Measurements from ENCODE around the gene DHX58. TPM values are rescaled to one million over a fixed set of nuclear protein-coding genes. Genes with fewer than 3 reads are reported as not detected.

DHX58 gene
- total and polyA plus RNA-seq, 4 donors: 6.7 to 19.7 (median 8.8) TPM

GRCh38 chr17:42120161-42120769 is 7.8 kb upstream of the DHX58 start:
- Histone ChIP-seq H3K4me1 (ENCODE audit: control insufficient read depth, insufficient read depth, low read length) (peaks cover 32% of the 10 kb centered on the region), H3K9me3 (ENCODE audit: control insufficient read depth, insufficient read depth, low read length) (no peaks in the 10 kb centered on the region), H3K27ac (ENCODE audit: low read depth, low read length) (no peak overlapping the region), H3K4me3 (ENCODE audit: low read depth, low read length) (peak overlapping the region; percentile 40), H3K27me3 (ENCODE audit: control insufficient read depth, insufficient read depth, low read length) (no peaks in the 10 kb centered on the region), H3K36me3 (ENCODE audit: control insufficient read depth, insufficient read depth, low read length) (peaks cover 59% of the 10 kb centered on the region)
- DNase-seq (ENCODE audit: low read depth in 4 of 6, low spot score in 6 of 6): no peak
- 65% methylated on average over 6 of the region's 7 CpGs for WGBS (ENCODE audit: insufficient coverage)

GRCh38 chr17:42119301-42119700 is 6.8 kb upstream of the DHX58 start:
- no peak overlapping the region for H3K4me3 ChIP-seq (ENCODE audit: low read depth, low read length)
- no peak overlapping the region for H3K27ac ChIP-seq (ENCODE audit: low read depth, low read length)
- no peak for DNase-seq (ENCODE audit: low read depth in 4 of 6, low spot score in 6 of 6)
- H3K27me3 ChIP-seq (ENCODE audit: control insufficient read depth, insufficient read depth, low read length): no peaks in the 10 kb centered on the region
- peaks cover 66% of the 10 kb centered on the region for H3K36me3 ChIP-seq (ENCODE audit: control insufficient read depth, insufficient read depth, low read length)
- 93% methylated on average over 18 of the region's 18 CpGs for WGBS (ENCODE audit: insufficient coverage)
- H3K4me1 ChIP-seq (ENCODE audit: control insufficient read depth, insufficient read depth, low read length): peaks cover 32% of the 10 kb centered on the region
- no peaks in the 10 kb centered on the region for H3K9me3 ChIP-seq (ENCODE audit: control insufficient read depth, insufficient read depth, low read length)

GRCh38 chr17:42118545-42118944 is 6.0 kb upstream of the DHX58 start:
- no peak overlapping the region for H3K27ac ChIP-seq (ENCODE audit: low read depth, low read length)

DNA sequence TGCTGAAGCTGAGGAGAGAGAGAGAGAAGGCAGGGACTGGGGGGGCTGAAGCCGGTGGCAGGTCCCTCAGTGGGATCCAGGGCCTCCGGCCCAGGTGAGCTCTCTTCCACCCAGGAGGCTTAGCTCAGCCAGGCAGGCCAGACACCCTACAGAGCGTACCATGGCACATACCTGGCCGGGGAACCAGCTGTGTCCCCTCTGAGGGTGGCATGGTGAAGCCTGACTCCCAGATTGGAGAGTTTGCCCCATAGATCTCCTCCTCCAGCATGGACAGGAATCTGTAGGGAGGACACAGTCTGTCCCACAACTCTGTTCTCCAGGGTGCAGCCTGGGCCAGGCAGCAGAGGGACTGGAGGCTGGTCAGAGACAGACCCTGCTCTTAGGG is 5.6 kb upstream of the DHX58 start:
- no peak overlapping the region for H3K4me3 ChIP-seq (ENCODE audit: low read depth, low read length)
- peaks cover 32% of the 10 kb centered on the region for H3K4me1 ChIP-seq (ENCODE audit: control insufficient read depth, insufficient read depth, low read length)
- H3K27me3 ChIP-seq (ENCODE audit: control insufficient read depth, insufficient read depth, low read length): no peaks in the 10 kb centered on the region
- H3K9me3 ChIP-seq (ENCODE audit: control insufficient read depth, insufficient read depth, low read length): no peaks in the 10 kb centered on the region
- H3K27ac ChIP-seq (ENCODE audit: low read depth, low read length): no peak overlapping the region
- 85% methylated on average over 4 of the region's 4 CpGs for WGBS (ENCODE audit: insufficient coverage)
- peaks cover 75% of the 10 kb centered on the region for H3K36me3 ChIP-seq (ENCODE audit: control insufficient read depth, insufficient read depth, low read length)
- no peak for DNase-seq (ENCODE audit: low read depth in 4 of 6, low spot score in 6 of 6)

More at GRCh38 chr17:42118545-42118944, 6.0 kb upstream of the DHX58 start:
- Histone ChIP-seq H3K4me3 (ENCODE audit: low read depth, low read length) (no peak overlapping the region), H3K9me3 (ENCODE audit: control insufficient read depth, insufficient read depth, low read length) (no peaks in the 10 kb centered on the region), H3K36me3 (ENCODE audit: control insufficient read depth, insufficient read depth, low read length) (peaks cover 74% of the 10 kb centered on the region), H3K4me1 (ENCODE audit: control insufficient read depth, insufficient read depth, low read length) (peaks cover 32% of the 10 kb centered on the region), H3K27me3 (ENCODE audit: control insufficient read depth, insufficient read depth, low read length) (no peaks in the 10 kb centered on the region)
- 96% methylated on average over 2 of the region's 2 CpGs for WGBS (ENCODE audit: insufficient coverage)
- DNase-seq (ENCODE audit: low read depth in 4 of 6, low spot score in 6 of 6): no peak

- 91% methylated on average over 30 of the region's 30 CpGs for WGBS (ENCODE audit: insufficient coverage)
- H3K27ac ChIP-seq (ENCODE audit: low read depth, low read length): no peak overlapping the region
- peaks cover 75% of the 10 kb centered on the region for H3K36me3 ChIP-seq (ENCODE audit: control insufficient read depth, insufficient read depth, low read length)
- no peaks in the 10 kb centered on the region for H3K27me3 ChIP-seq (ENCODE audit: control insufficient read depth, insufficient read depth, low read length)
- DNase-seq (ENCODE audit: low read depth in 4 of 6, low spot score in 6 of 6): no peak
- no peaks in the 10 kb centered on the region for H3K9me3 ChIP-seq (ENCODE audit: control insufficient read depth, insufficient read depth, low read length)
- peaks cover 34% of the 10 kb centered on the region for H3K4me1 ChIP-seq (ENCODE audit: control insufficient read depth, insufficient read depth, low read length)
- no peak overlapping the region for H3K4me3 ChIP-seq (ENCODE audit: low read depth, low read length)
Measured at GRCh38 chr17:42117397-42118125, 5.0 kb upstream of the DHX58 start.

GRCh38 chr17:42116705-42117396 is 4.3 kb upstream of the DHX58 start:
- DNase-seq (ENCODE audit: low read depth in 4 of 6, low spot score in 6 of 6): peak in 4 of 6 donors; percentile 67 to 95 (median 87)
- H3K27ac ChIP-seq (ENCODE audit: low read depth, low read length): no peak overlapping the region
- 43% methylated on average over 16 of the region's 18 CpGs for WGBS (ENCODE audit: insufficient coverage)
- peaks cover 69% of the 10 kb centered on the region for H3K36me3 ChIP-seq (ENCODE audit: control insufficient read depth, insufficient read depth, low read length)
- peaks cover 33% of the 10 kb centered on the region for H3K4me1 ChIP-seq (ENCODE audit: control insufficient read depth, insufficient read depth, low read length)
- H3K27me3 ChIP-seq (ENCODE audit: control insufficient read depth, insufficient read depth, low read length): no peaks in the 10 kb centered on the region
- H3K9me3 ChIP-seq (ENCODE audit: control insufficient read depth, insufficient read depth, low read length): no peaks in the 10 kb centered on the region
- no peak overlapping the region for H3K4me3 ChIP-seq (ENCODE audit: low read depth, low read length)

DNA sequence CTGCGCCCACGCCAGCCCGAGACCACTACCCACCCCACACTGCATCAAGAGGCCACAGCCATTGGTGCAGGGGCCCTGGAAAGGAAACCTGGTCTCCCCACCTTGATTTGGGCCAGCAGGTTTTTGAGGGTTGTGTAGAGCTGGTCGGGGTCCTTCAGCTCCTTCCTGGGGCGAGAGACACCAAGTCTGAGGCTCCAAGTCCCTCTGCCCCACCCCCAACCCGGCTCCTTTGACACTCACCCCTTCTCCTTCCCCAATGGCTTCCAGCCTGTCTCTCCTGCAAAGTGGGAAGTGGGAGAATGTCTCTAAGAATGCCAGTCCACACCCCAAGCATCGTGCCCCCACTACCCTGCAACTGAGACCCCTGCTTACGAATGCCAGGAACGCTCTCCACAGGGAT is 1.6 kb upstream of the DHX58 start:
- Histone ChIP-seq H3K27me3 (ENCODE audit: control insufficient read depth, insufficient read depth, low read length) (no peaks in the 10 kb centered on the region), H3K9me3 (ENCODE audit: control insufficient read depth, insufficient read depth, low read length) (no peaks in the 10 kb centered on the region), H3K27ac (ENCODE audit: low read depth, low read length) (no peak overlapping the region), H3K36me3 (ENCODE audit: control insufficient read depth, insufficient read depth, low read length) (peaks cover 64% of the 10 kb centered on the region), H3K4me3 (ENCODE audit: low read depth, low read length) (no peak overlapping the region), H3K4me1 (ENCODE audit: control insufficient read depth, insufficient read depth, low read length) (peaks cover 21% of the 10 kb centered on the region)
- WGBS (ENCODE audit: insufficient coverage): 92% methylated on average over 5 of the region's 9 CpGs
- no peak for DNase-seq (ENCODE audit: low read depth in 4 of 6, low spot score in 6 of 6)

GRCh38 chr17:42113293-42114069 is 967 bp upstream of the DHX58 start:
- Histone ChIP-seq H3K9me3 (ENCODE audit: control insufficient read depth, insufficient read depth, low read length) (no peaks in the 10 kb centered on the region), H3K27ac (ENCODE audit: low read depth, low read length) (no peak overlapping the region), H3K27me3 (ENCODE audit: control insufficient read depth, insufficient read depth, low read length) (no peaks in the 10 kb centered on the region), H3K36me3 (ENCODE audit: control insufficient read depth, insufficient read depth, low read length) (peaks cover 58% of the 10 kb centered on the region), H3K4me3 (ENCODE audit: low read depth, low read length) (no peak overlapping the region), H3K4me1 (ENCODE audit: control insufficient read depth, insufficient read depth, low read length) (peaks cover 21% of the 10 kb centered on the region)
- no peak for DNase-seq (ENCODE audit: low read depth in 4 of 6, low spot score in 6 of 6)
- 88% methylated on average over 25 of the region's 28 CpGs for WGBS (ENCODE audit: insufficient coverage)

GRCh38 chr17:42111871-42112551 is 503 bp downstream of the DHX58 start:
- Histone ChIP-seq H3K4me1 (ENCODE audit: control insufficient read depth, insufficient read depth, low read length) (peaks cover 29% of the 10 kb centered on the region), H3K27ac (ENCODE audit: low read depth, low read length) (peak overlapping the region; percentile 81), H3K9me3 (ENCODE audit: control insufficient read depth, insufficient read depth, low read length) (no peaks in the 10 kb centered on the region), H3K27me3 (ENCODE audit: control insufficient read depth, insufficient read depth, low read length) (peaks cover 1% of the 10 kb centered on the region), H3K36me3 (ENCODE audit: control insufficient read depth, insufficient read depth, low read length) (peaks cover 43% of the 10 kb centered on the region), H3K4me3 (ENCODE audit: low read depth, low read length) (peak overlapping the region; percentile 33)
- DNase-seq (ENCODE audit: low read depth in 4 of 6, low spot score in 6 of 6): no peak
- WGBS (ENCODE audit: insufficient coverage): 77% methylated on average over 9 of the region's 12 CpGs
